A204.1 (cell line): ENCODE data around the gene UNC5CL.
"Not testable (repeated sequence)": the region's sequence is repeated elsewhere in the genome, so short reads cannot be mapped to it uniquely, and the experiment has no call there.

Experiments used
- FAIRE-seq: peaks from 2 replicates; lab custom pipeline; 2012; peaks lifted over from hg19 to GRCh38; lab: Jason Lieb, UNC

UNC5CL gene

GRCh38 chr6:41037107-41037900 is 1.7 kb downstream of the UNC5CL start:
- FAIRE-seq, result no peak

- FAIRE-seq, result no peak
These were observed 2.4 kb downstream of the UNC5CL start for GRCh38 chr6:41036601-41037000.

GRCh38 chr6:41036186-41036585 is 2.8 kb downstream of the UNC5CL start:
- no peak for FAIRE-seq

GRCh38 chr6:41033776-41034175 is 5.2 kb downstream of the UNC5CL start:
- FAIRE-seq, result no peak

- no peak for FAIRE-seq
These were observed 6.2 kb downstream of the UNC5CL start for GRCh38 chr6:41032830-41033229.

- no peak for FAIRE-seq
These were observed 10.2 kb downstream of the UNC5CL start for GRCh38 chr6:41028561-41029412.

GRCh38 chr6:41027799-41028560 is 11.0 kb downstream of the UNC5CL start:
- no peak for FAIRE-seq

GRCh38 chr6:41027241-41027640 is 11.8 kb downstream of the UNC5CL start:
- FAIRE-seq, result no peak

GRCh38 chr6:41025966-41026530 is 13.0 kb downstream of the UNC5CL start:
- FAIRE-seq, result no peak

GRCh38 chr6:41023114-41023513 is 15.9 kb downstream of the UNC5CL start:
- no peak for FAIRE-seq

GRCh38 chr6:41022294-41022693 is 16.7 kb downstream of the UNC5CL start:
- no peak for FAIRE-seq

- no peak for FAIRE-seq
These were observed 17.2 kb downstream of the UNC5CL start for GRCh38 chr6:41021832-41022231.

GRCh38 chr6:41017663-41018062 is 21.4 kb downstream of the UNC5CL start:
- FAIRE-seq, result no peak

GRCh38 chr6:41015860-41016259 is 23.2 kb downstream of the UNC5CL start:
- not testable (repeated sequence) for FAIRE-seq

GRCh38 chr6:41014780-41015179 is 24.2 kb downstream of the UNC5CL start:
- no peak for FAIRE-seq

- no peak for FAIRE-seq
These were observed 25.4 kb downstream of the UNC5CL start for GRCh38 chr6:41013466-41014153.

GRCh38 chr6:41011673-41012072 is 27.3 kb downstream of the UNC5CL start:
- no peak for FAIRE-seq

GRCh38 chr6:41009669-41010068 is 29.4 kb downstream of the UNC5CL start:
- no peak for FAIRE-seq

- no peak for FAIRE-seq
These were observed 31.0 kb downstream of the UNC5CL start for GRCh38 chr6:41008011-41008410.

- not testable (repeated sequence) for FAIRE-seq
These were observed 32.0 kb downstream of the UNC5CL start for GRCh38 chr6:41006980-41007379.

GRCh38 chr6:41006217-41006616 is 32.8 kb downstream of the UNC5CL start:
- not testable (repeated sequence) for FAIRE-seq

GRCh38 chr6:41002168-41002567 is 36.9 kb downstream of the UNC5CL start:
- FAIRE-seq, result no peak
